ENCODE data around the gene TATDN2.

DNA sequence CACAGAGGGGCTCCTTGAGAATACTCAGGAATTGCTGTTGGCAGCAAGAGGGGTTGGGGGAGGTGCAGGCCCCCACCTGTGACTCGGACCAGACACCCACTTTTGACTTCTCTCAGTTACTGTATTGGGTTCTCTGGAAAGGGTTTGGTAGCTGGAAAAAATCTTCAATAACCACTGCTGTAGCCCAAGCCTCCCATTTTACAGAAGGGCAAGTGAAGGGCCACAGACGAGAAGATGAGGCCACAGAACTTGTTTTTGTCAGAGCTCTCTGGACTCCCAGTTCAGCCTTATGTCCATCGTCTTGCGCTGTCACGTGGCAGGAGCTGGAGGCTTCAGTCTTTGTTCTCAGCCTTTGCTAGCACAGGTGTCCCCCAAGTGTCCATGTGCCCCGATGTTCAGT, 12.7 kb upstream of the TATDN2 start:
- no peak for TF ChIP-seq EZH2 (IDR thresholded peaks at IDR 0.05; ENCODE audit: low read length, unreplicated experiment)
- no peak for TF ChIP-seq CTCF (conservative IDR thresholded peaks at IDR 0.05; ENCODE audit: low read depth, low read length)
- no peak for TF ChIP-seq EZH2phosphoT487 (IDR thresholded peaks at IDR 0.05; ENCODE audit: borderline replicate concordance, low read length)

All from PC-3 (cell line).